Tibial nerve (tissue), 4 donors: ENCODE data around the gene KIAA1614.

Experiments used
- CTCF ChIP-seq, 5 experiments: fragments of 200-600 bp in 3 of 5; fragments of 450-650 bp in 2 of 5; sonication (generic) in 3 of 5; IDR thresholded peaks; one replicate each; pipeline ENCODE4 v1.5.1; 2016 to 2019; ENCODE audit warnings: antibody characterized with exemption in 5 of 5, mild to moderate bottlenecking in 3 of 5, moderate library complexity in 2 of 5
- EP300 ChIP-seq, 2 donors: sonication (generic); formaldehyde crosslinking; IDR thresholded peaks; one replicate each; pipeline ENCODE4 v1.6.1; 2017; ENCODE audit warnings: antibody characterized with exemption in 2 of 2, mild to moderate bottlenecking in 1 of 2

GRCh38 chr1:180923887-180924286, 11.2 kb downstream of the KIAA1614 start:
- no peak for TF ChIP-seq CTCF (IDR thresholded peaks at IDR 0.05)
- no peak for TF ChIP-seq EP300 (IDR thresholded peaks at IDR 0.05)
